Stimulated activated CD8-positive, alpha-beta memory T cell treated with anti-CD3 and anti-CD28 coated beads, Interleukin-4, amount 100 ng/mL, for 48 hours (primary cell): ENCODE data around the gene SCP2.

Experiments used
- DNase-seq: peaks from one replicate; pipeline ENCODE4 v3.0.0-alpha.2; 2020

The SCP2 gene

DNA sequence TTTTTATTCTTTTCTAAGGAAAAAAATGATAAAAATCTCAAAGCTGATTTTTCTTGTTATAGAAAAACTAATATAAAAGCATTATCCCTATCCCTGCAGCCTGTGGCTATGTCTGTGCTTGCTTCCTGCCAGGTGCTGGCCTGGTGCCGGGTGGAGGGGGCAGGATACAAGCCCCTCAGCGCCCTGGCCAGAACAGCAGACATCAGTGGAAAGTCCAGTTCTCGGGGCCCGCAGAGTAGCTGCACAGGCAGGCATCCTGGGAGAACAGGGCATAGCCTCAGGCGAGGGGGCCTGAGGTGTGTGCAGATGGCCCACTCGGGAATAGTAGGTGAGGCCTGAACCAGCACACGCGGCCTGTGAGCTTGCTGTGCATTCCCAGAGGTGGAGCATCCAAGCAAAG, 158.3 kb downstream of the SCP2 start:
- DNase-seq = no peak

- no peak for DNase-seq
Measured at GRCh38 chr1:53086491-53087070, 159.5 kb downstream of the SCP2 start.

GRCh38 chr1:53087332-53088285, 160.5 kb downstream of the SCP2 start:
- DNase-seq = no peak

DNA sequence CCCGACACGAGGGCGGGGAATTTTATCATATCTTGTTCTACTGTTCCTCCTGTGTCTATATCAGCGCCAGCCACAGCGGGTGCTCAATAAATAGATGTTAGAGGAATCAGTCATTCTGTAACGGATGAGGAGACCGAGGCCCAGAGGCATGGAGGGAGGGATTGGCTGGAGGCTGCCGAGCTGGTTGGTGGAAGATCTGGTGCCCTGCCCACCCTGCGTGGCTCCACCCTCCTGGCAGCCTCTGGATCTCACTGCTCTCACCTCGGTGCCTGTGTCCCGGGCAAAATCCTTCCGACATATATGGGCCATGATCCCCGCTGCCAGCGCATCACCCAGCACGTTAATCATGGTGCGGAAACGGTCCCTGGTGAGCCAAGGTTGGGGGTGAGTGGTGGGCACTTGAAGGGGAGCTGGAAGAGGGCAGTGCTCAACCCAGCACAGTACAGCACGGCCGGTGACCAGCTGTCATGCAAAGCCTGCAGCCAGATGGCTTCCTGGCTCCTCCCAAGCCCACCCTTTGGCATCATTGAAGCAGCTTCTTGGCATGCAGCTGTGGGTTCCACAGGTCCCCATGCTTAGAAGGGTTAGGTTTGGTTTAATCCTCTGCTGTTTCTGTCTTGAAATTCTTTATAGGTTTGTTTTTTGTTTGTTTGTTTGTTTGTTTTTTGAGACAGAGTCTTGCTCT, 161.7 kb downstream of the SCP2 start:
- DNase-seq = no peak

DNA sequence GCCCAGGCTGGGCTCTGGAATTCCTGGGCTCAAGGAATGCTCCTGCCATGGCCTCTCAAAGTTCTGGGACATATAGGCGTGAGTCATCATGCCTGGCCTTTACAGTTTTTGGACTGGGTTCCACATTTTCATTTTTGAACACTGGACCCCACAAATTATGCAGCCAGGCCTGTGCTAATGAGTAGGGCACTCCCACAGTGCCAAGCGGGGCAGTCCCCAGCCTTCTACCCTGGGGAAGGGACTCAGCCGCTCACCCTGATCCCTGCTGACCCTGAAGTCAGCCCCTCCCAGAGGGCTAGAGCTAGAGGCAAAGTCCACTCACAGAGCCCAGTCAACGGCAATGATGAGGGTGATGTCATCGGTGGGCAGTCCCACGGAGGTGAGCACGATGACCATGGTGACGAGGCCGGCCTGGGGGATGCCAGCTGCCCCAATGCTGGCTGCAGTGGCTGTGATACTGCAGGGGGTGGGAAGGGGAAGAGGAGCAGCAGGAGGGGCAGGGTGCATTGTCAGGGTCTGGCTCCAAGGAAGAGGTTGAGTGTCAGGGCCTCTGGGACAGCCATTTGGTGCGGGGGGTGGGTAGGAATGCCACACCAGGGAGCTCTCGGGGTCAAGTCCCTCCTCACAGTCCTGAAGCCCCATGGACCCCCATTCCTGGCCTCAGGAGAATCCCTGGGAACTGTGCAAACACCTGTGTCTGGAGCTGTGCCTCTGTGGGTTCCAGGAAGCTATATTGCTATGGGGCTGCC, 162.6 kb downstream of the SCP2 start:
- DNase-seq = no peak

DNA sequence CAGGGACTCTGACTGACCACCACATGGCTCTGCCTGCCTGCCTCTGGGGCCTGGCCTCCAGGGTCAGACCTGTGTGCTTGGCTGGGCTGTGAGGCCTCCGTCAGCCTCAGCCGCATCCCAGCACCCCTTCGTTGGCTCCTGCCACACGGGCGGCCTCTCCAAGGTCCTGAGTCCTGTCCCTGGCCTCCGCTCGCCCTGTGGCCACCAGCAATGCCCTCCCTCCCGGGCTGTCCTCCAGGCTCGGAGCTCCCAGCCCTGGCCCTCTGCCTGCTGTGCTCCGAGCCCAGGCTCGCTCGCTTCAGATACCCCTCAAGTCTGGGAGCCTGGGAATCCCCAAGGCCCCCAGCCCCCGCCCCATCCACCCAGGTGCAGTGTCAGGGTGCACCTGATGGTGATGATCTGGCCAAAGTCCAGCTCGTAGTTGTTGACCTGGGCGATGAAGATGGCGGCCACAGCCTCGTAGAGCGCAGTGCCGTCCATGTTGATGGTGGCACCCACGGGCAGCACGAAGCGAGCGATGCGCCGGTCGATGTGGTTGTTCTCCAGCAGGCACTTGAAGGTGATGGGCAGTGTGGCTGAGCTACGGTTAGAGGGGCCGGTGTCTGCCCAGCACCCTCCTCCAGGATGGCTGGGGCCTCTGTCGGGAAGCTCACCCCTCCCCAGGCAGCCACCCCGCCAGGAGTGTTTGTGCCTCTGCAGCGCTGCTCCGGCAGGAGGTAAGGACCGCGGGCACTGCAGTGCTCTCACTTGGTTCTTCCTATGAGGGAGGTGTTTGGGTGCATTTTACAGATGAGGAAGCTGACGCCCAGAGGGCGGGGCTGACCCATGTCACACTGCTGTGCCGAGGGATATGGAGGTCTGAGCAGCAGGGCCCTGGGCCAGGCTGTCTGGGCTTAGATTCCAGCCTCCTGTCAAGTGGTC, 163.4 kb downstream of the SCP2 start:
- DNase-seq = no peak

GRCh38 chr1:53091841-53092645, 165.0 kb downstream of the SCP2 start:
- DNase-seq = no peak

DNA sequence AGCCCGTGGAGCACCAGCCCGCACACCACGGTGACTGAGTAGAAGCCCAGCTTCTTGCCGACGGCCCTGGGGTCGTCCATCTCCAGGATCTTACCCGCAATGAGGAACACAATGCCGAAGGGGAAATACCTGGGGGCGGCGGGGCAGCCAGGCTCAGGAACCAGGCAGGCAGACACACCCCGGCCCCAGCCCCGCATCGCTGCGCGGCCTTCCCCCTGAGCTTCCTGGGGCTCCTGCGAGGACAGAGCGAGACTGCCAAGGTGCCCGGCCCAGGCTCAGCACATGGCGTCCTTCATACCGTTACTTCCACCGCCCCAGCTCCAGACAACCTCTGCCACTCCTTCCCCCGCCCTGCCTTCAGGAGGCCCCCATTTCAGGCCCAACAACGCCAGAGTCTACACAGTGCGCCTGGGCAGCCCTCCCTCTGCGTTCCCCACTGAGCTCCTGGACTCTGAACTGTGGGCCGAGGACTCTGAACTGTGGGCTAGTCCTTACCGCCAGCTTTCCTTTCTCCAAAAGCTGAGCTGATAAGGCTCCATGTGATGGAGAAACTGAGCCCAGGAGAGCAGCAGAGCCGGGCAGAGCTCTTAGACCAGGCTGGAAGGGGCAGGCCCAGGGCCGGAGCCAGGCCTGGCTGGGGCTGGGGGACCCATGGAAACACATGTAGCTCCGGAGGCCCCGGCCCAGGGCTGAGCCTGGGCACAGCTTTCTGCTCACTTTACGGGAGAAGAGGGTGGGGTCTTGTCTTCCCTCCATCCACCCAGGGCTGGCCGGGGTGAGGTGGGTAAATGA, 165.8 kb downstream of the SCP2 start:
- no peak for DNase-seq

DNA sequence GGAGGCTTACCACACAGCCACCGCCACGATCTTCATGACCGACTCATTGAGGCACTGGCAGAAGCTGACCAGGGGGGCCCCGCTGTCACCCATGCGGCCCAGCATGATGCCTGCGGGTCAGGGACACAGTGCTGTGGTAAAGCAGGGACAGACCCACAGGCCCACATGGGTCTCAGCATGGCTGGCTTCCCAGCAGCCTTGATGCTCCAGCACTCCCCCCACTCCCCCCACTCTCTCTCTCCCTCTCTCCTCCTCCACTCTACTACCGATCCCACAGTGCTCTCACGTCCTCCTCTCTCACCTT, 166.3 kb downstream of the SCP2 start:
- DNase-seq = no peak

DNA sequence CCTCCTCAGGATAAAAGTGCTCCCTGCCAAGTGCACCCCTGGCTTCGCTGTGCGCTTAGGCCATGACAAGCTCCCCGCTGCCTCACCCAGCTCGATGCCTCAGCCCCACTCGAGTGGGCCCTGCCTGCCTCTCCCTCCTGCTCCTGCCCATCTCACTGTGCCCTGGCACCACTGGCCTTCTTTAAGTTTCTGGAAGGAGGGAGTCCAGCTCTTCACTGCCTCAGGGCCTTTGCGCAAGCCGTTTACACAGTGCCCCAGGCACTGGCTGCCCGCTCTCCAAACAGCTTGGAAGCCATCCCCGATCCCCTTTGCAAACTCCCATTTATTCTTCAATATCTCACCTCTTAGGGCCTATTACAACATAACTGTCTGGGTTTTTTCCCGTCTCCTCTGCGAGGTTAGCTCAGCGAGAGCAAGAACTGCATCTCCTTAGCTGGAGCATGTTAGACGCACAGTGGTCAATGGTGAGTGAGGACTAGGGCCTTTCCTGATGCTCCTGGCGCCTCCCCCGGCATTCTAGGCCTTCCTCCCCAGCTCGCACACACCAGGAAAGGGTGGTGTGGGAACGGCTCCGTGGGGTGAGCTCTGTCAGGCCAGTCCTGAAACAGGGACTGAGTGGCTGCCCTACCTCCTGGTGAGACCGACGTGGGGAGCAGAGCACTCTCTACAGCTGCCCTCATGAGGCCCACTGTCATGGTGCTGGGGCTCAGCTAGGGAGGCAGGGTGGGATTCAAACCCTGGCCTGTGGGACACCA, 166.9 kb downstream of the SCP2 start:
- no peak for DNase-seq

DNA sequence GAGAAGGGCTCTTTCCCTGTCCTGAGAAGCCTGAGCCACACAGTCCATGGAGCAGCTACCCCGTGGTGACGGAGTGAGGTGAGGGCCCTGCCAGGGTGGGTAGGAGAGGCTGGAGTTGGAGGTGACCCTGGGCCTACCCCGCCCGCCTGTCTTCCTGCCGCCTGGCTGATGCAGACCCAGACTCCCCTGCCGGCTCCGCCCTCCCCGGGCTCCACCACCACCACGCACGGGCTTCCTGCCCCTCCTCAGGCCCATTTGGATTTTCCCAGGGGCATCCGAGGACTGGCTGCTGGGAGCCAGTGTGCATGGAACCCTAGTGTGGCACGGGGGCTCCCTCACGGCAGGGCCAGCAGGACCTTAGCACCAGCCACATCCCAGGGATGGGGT, 167.4 kb downstream of the SCP2 start:
- no peak for DNase-seq
